K562 (cell line): Measurements from ENCODE around the gene GOT2.

Experiments used
- CEBPB ChIP-seq: fragments of 450-650 bp; IDR thresholded peaks from 2 replicates; pipeline ENCODE4 v1.6.1; 2016; ENCODE audit warnings: missing genetic modification characterization, missing compliant biosample characterization
- CTCF ChIP-seq, 3 experiments: IDR thresholded peaks in 2 of 3; conservative IDR thresholded peaks in 1 of 3; 2 replicates each; pipeline ENCODE4 v1.5.1; 2011 to 2012; ENCODE audit warnings: low read length in 3 of 3, mild to moderate bottlenecking in 3 of 3, control low read depth in 2 of 3, improper control_type of control experiment in 1 of 3, inconsistent platforms in 1 of 3, low read depth in 1 of 3, mixed read lengths in 1 of 3, moderate library complexity in 1 of 3; ENCODE audit not compliant: insufficient read depth in 2 of 3
- ETS2 ChIP-seq: IDR thresholded peaks from 2 replicates; pipeline ENCODE4 v1.6.1; 2016; ENCODE audit warnings: borderline replicate concordance, missing genetic modification characterization, mild to moderate bottlenecking, moderate library complexity, missing compliant biosample characterization; ENCODE audit not compliant: poor library complexity, severe bottlenecking
- POLR2A ChIP-seq: fragments of 450-650 bp; conservative IDR thresholded peaks from 2 replicates; pipeline ENCODE4 v1.6.1; 2016
- SMC3 ChIP-seq: conservative IDR thresholded peaks from 2 replicates; pipeline ENCODE4 v1.6.1; 2011; ENCODE audit warnings: low read depth, low read length, improper control_type of control experiment; ENCODE audit not compliant: insufficient read depth
- ZNF717 ChIP-seq: fragments of 250-450 bp; sonication (Bioruptor Pico); IDR thresholded peaks from 2 replicates; pipeline ENCODE4 v1.5.0; 2021

DNA sequence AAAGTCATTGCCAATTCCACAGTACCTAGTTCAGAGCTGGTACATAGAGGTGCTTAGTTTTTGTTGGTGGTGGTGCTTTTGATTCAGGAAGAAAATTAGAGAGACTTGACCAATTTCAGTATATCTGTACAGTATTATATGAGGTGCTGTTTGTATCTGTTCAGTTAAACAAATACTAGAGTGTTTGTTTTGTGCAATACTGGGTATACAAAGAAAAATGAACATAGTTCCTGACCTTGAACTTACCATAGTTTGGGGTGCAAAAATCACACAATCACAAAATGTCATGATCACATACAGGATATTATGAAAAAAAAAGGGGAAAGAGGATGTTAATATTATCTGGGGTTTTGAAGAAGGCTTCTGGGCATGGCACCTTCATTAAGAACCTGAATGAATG, 39.8 kb upstream of the GOT2 start:
- TF ChIP-seq ETS2 (tag) (no peak), POLR2A (no peak), CTCF (IDR thresholded peaks at IDR 0.05 in 2 of 3, conservative IDR thresholded peaks at IDR 0.05 in 1 of 3; ENCODE audit: insufficient read depth in 2 of 3, low read depth in 1 of 3, low read length in 3 of 3) (no peak), CEBPB (tag) (no peak), SMC3 (no peak), ZNF717 (CRISPR knock-in tag) (no peak)
